Right lobe of liver (tissue), 6 donors: ENCODE data around the gene RAB33A. TPM values are rescaled to one million over a fixed set of nuclear protein-coding genes. Genes with fewer than 3 reads are reported as not detected.

Experiments used
- ATAC-seq, 4 donors: fragments of 200-7000 bp; cut with Tn5 transposase; one replicate each; pipeline ENCODE4 v1.9.1; 2020; ENCODE audit warnings: mild to moderate bottlenecking in 4 of 4, moderate library complexity in 4 of 4
- DNase-seq, 3 donors: peaks; one replicate each; pipeline ENCODE4 v3.0.0-alpha.2; 2020
- H3K27ac ChIP-seq, 3 donors: fragments of 200-600 bp; one replicate each; pipeline ENCODE4 v1.8.0; 2022
- H3K27me3 ChIP-seq, 2 donors: fragments of 200-600 bp; one replicate each; pipeline ENCODE4 v1.8.0; 2022
- H3K36me3 ChIP-seq, 4 donors: fragments of 200-600 bp; sonication (generic) in 1 of 4; one replicate each; pipeline versions ENCODE4 v1.5.1 to v1.8.0; 2017 to 2022; ENCODE audit warnings: control low read depth in 1 of 4
- H3K4me1 ChIP-seq, 4 donors: fragments of 200-600 bp; sonication (generic) in 1 of 4; one replicate each; pipeline versions ENCODE4 v1.5.1 to v1.8.0; 2017 to 2022; ENCODE audit warnings: control low read depth in 1 of 4
- H3K4me3 ChIP-seq, 3 donors: fragments of 200-600 bp; one replicate each; pipeline ENCODE4 v1.8.0; 2022
- H3K9me3 ChIP-seq, 4 donors: fragments of 200-600 bp; sonication (generic) in 1 of 4; one replicate each; pipeline versions ENCODE4 v1.5.1 to v1.8.0; 2017 to 2022; ENCODE audit warnings: control low read depth in 1 of 4
- POLR2A ChIP-seq: fragments of 450-650 bp; IDR thresholded peaks from one replicate; pipeline ENCODE4 v1.6.1; 2017; ENCODE audit warnings: antibody characterized with exemption, mild to moderate bottlenecking
- WGBS: methylation state at CpG from one replicate; pipeline ENCODE4 v1.1.6; 2018; ENCODE audit warnings: low coverage, low lambda C conversion rate; ENCODE audit not compliant: insufficient coverage; ENCODE audit errors: missing lambda C conversion rate; 5-methylcytosine and 5-hydroxymethylcytosine counted together
- intact Hi-C, 2 donors: fragments of 100-400 bp; cut with DNase I; formaldehyde crosslinking; loops; one replicate each; pipeline versions ENCODE4 v1.11.2 to v1.14.1; 2022
- total RNA-seq, 6 experiments: library from RNA; depleted of rRNA in 2 of 6; stranded (reverse); fragments of >200 nt in 2 of 6; fragmentation: NEBNext Ultra II Directional in 3 of 6; extraction: Animal tissue kit (Norgen Biotek cat#: 25700) in 3 of 6; gene quantifications; one replicate each; pipeline versions ENCODE4 v1.1.0 to v1.2.4, GENCODE V29; 2016 to 2023
- TF ChIP-seq, protein P1 (sequence below), 4 donors: fragments of 200-600 bp in 3 of 4; fragments of 450-650 bp in 1 of 4; IDR thresholded peaks; one replicate each; pipeline versions ENCODE4 v1.5.1 to v1.8.0; 2016 to 2022; ENCODE audit warnings: antibody characterized with exemption in 4 of 4, mild to moderate bottlenecking in 2 of 4
- donor health status: DM: no; HTN: yes; CAD: no.
- donor health status: DM: no; HTN: no; CAD: no.
- donor health status: DM: no; HTN: no; CAD: no.
- donor health status: DM: no; HTN: yes; CAD: no.
- donor health status: DM: no; HTN: yes; CAD: no.

RAB33A gene
- total RNA-seq, 6 experiments from 2014 or later = 0.20 to 0.81 (median 0.55) TPM; not detected in 1

GRCh38 chrX:130176942-130177341 is 5.2 kb downstream of the RAB33A start:
- no peak for DNase-seq
- Histone ChIP-seq H3K9me3 (no peaks in the 10 kb centered on the region), H3K36me3 (no peaks in the 10 kb centered on the region), H3K27ac (no peak overlapping the region), H3K4me1 (no peaks in the 10 kb centered on the region), H3K27me3 (no peaks in the 10 kb centered on the region), H3K4me3 (no peak overlapping the region)
- ATAC-seq = no peak
- TF ChIP-seq, protein P1, sequence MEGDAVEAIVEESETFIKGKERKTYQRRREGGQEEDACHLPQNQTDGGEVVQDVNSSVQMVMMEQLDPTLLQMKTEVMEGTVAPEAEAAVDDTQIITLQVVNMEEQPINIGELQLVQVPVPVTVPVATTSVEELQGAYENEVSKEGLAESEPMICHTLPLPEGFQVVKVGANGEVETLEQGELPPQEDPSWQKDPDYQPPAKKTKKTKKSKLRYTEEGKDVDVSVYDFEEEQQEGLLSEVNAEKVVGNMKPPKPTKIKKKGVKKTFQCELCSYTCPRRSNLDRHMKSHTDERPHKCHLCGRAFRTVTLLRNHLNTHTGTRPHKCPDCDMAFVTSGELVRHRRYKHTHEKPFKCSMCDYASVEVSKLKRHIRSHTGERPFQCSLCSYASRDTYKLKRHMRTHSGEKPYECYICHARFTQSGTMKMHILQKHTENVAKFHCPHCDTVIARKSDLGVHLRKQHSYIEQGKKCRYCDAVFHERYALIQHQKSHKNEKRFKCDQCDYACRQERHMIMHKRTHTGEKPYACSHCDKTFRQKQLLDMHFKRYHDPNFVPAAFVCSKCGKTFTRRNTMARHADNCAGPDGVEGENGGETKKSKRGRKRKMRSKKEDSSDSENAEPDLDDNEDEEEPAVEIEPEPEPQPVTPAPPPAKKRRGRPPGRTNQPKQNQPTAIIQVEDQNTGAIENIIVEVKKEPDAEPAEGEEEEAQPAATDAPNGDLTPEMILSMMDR (IDR thresholded peaks at IDR 0.05) = no peak
- TF ChIP-seq POLR2A = no peak
- intact Hi-C loops = no loop called here
- WGBS = 43% methylated on average over 4 of the region's 4 CpGs

DNA sequence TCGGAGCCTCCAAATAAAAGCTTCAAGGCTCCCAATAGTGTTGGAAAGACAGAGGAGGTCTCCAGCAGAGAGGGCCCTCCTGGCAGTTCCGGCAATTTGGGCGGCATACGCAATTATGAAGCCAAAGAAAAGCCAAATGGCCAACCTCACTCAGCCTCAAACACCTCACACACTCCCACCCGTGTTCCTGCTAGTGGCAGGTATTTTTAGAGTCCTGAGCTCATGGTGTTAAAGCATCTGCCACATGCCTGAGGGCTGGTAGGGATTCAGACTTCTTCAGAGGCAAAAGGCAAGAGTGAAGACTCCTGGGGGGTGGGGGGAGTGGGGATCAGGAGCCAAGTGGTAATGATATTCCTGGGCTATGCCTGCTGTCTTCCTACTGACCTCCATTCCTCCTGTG is 7.4 kb downstream of the RAB33A start:
- no peaks in the 10 kb centered on the region for H3K36me3 ChIP-seq
- TF ChIP-seq POLR2A = no peak
- TF ChIP-seq, protein P1 (IDR thresholded peaks at IDR 0.05) = no peak
- H3K4me1 ChIP-seq = no peaks in the 10 kb centered on the region
- H3K27me3 ChIP-seq = no peaks in the 10 kb centered on the region
- 45% methylated on average over 2 of the region's 5 CpGs for WGBS
- intact Hi-C loops = no loop called here
- DNase-seq (no peak), ATAC-seq (no peak)
- no peak overlapping the region for H3K27ac ChIP-seq
- no peaks in the 10 kb centered on the region for H3K9me3 ChIP-seq
- no peak overlapping the region for H3K4me3 ChIP-seq

GRCh38 chrX:130179579-130180215 is 7.9 kb downstream of the RAB33A start:
- H3K4me1 ChIP-seq = no peaks in the 10 kb centered on the region
- DNase-seq (no peak), ATAC-seq (no peak)
- H3K27me3 ChIP-seq = no peaks in the 10 kb centered on the region
- 54% methylated on average over 7 of the region's 7 CpGs for WGBS
- no peak for TF ChIP-seq POLR2A
- TF ChIP-seq, protein P1 (IDR thresholded peaks at IDR 0.05) = no peak
- no peak overlapping the region for H3K4me3 ChIP-seq
- H3K9me3 ChIP-seq = no peaks in the 10 kb centered on the region
- H3K36me3 ChIP-seq = no peaks in the 10 kb centered on the region
- H3K27ac ChIP-seq = no peak overlapping the region
- intact Hi-C loops = loop anchor here in 1 of 2 donors (10.0 kb wide), 1 partner anchor 95 kb away; no protein-coding TSS in a partner anchor

DNA sequence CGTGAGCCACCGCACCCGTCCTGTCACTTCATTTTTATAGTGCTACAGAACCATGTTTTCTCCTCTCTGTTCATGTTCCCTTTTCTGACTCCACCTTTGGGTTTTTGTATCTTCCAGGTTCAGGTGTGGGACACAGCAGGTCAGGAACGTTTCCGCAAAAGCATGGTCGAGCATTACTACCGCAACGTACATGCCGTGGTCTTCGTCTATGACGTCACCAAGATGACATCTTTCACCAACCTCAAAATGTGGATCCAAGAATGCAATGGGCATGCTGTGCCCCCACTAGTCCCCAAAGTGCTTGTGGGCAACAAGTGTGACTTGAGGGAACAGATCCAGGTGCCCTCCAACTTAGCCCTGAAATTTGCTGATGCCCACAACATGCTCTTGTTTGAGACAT is 12.4 kb downstream of the RAB33A start:
- no peaks in the 10 kb centered on the region for H3K4me1 ChIP-seq
- H3K27me3 ChIP-seq = no peaks in the 10 kb centered on the region
- no peaks in the 10 kb centered on the region for H3K9me3 ChIP-seq
- no peak for DNase-seq
- no peak for ATAC-seq
- TF ChIP-seq, protein P1 (IDR thresholded peaks at IDR 0.05) = no peak
- no peak for TF ChIP-seq POLR2A
- H3K4me3 ChIP-seq = no peak overlapping the region
- no peaks in the 10 kb centered on the region for H3K36me3 ChIP-seq
- no peak overlapping the region for H3K27ac ChIP-seq
- WGBS = 80% methylated on average over 11 of the region's 11 CpGs
- intact Hi-C loops = loop anchor here in 1 of 2 donors (10.0 kb wide), 1 partner anchor 99 kb away; no protein-coding TSS in a partner anchor
